ENCODE measurements around the gene RAB3C. TPM values are rescaled to one million over a fixed set of nuclear protein-coding genes. Genes with fewer than 3 reads are reported as not detected.

Gene RAB3C
- total and polyA plus RNA-seq, 10 donors: 0.06 to 2.0 (median 0.21) TPM; not detected in 2

DNA sequence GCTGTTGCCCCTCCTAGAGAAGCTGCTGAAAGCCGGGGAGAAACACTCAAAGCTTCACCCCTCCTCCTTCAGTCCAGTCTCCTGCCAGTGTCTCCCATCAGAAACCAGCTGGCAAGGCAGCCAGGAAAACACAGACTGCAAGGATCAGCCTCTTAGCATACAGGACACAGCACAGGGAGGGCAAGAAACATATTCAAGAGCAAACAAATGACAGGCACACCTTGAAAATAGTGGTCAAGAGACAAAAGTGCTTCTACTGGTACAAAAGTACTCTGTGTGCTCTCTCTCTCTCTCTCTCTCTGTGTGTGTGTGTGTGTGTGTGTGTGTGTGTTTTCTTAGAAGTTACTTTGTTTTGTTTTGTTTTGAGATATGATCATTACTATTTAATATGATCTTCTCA lies 227.2 kb downstream of the RAB3C start:
- intact Hi-C loops (cut with DNase I; ENCODE audit: low total_unique reads): no loop called here
- no peak for DNase-seq
- H3K27me3 ChIP-seq (replicated peaks in 1 of 7): peaks cover 0 to 2% (median 0%) of the 10 kb centered on the region in 7 donors
- H3K27ac ChIP-seq: no peak overlapping the region
- WGBS, 5 donors: 43 to 82% (median 79%) methylated on average over 1 of the region's 1 CpG
- H3K36me3 ChIP-seq: no peaks in the 10 kb centered on the region
- TF ChIP-seq POLR2AphosphoS5 (IDR thresholded peaks at IDR 0.05) (no peak), CTCF (IDR thresholded peaks at IDR 0.05 in 8 of 11, conservative IDR thresholded peaks at IDR 0.05 in 3 of 11) (no peak), POLR2A (IDR thresholded peaks at IDR 0.05) (no peak)
- H3K4me3 ChIP-seq: no peak overlapping the region
- H3K9me3 ChIP-seq: no peaks in the 10 kb centered on the region
- H3K4me1 ChIP-seq: no peaks in the 10 kb centered on the region

DNA sequence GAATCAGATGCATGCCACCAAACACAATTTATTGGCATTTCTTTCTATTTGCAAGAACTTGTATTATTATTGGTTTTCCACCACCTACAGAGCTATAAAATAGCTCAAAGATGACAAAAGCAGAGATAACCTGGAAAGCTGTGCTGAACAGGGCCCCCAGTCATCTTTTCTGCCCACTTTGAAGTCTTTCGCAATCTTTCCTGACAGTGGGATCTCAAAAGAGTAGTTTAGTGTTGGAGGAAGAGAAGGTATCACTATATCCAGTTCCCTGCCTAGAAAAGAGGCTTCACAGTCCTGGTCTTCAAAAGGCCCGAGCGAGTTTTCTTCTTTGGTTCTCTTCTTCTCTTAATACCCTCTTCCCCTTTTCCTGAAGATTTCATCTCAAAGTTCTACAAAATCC lies 231.0 kb downstream of the RAB3C start:
- Histone ChIP-seq H3K27me3 (replicated peaks in 1 of 7) (no peaks in the 10 kb centered on the region), H3K36me3 (no peaks in the 10 kb centered on the region), H3K27ac (no peak overlapping the region), H3K4me3 (no peak overlapping the region), H3K4me1 (no peaks in the 10 kb centered on the region), H3K9me3 (no peaks in the 10 kb centered on the region)
- TF ChIP-seq CTCF (IDR thresholded peaks at IDR 0.05 in 8 of 11, conservative IDR thresholded peaks at IDR 0.05 in 3 of 11): no peak
- no peak for TF ChIP-seq POLR2AphosphoS5 (IDR thresholded peaks at IDR 0.05)
- TF ChIP-seq POLR2A (IDR thresholded peaks at IDR 0.05): no peak
- 87 to 97% (median 94%) methylated on average over 3 of the region's 3 CpGs for WGBS, 5 donors
- DNase-seq: no peak
- intact Hi-C loops (cut with DNase I; ENCODE audit: low total_unique reads): no loop called here

DNA sequence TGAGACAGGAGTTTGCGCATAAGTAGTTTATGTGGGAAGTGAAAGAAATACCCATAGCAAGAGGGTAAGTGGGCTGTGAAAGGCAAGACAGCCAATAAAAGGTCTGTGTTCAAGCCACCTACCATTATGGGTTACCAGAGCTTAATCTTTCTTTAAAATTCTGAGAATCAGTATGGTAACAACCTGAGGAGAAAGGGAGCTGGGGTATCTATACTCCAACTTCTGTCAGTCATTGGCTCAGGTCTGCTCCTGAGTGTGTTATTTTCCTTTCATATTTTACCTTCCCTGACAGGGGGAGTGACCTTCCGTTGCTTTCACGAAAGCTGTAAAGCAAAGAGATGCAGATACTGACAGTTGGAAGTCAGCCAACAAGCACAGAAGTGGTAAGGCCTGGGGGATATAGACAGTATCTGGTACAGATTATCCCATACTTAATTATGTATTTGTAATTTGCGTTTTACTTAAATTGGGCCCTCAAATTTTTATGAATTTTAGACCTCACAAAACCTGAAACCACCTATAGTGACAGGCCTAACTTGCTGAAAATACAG lies 233.4 kb downstream of the RAB3C start:
- H3K4me1 ChIP-seq: no peaks in the 10 kb centered on the region
- DNase-seq: no peak
- H3K4me3 ChIP-seq: no peak overlapping the region
- no peaks in the 10 kb centered on the region for H3K9me3 ChIP-seq
- H3K36me3 ChIP-seq: no peaks in the 10 kb centered on the region
- 72 to 88% (median 82%) methylated on average over 4 of the region's 4 CpGs for WGBS, 5 donors
- no peaks in the 10 kb centered on the region for H3K27me3 ChIP-seq (replicated peaks in 1 of 7)
- TF ChIP-seq POLR2AphosphoS5 (IDR thresholded peaks at IDR 0.05): no peak
- no peak for TF ChIP-seq POLR2A (IDR thresholded peaks at IDR 0.05)
- no peak for TF ChIP-seq CTCF (IDR thresholded peaks at IDR 0.05 in 8 of 11, conservative IDR thresholded peaks at IDR 0.05 in 3 of 11)
- intact Hi-C loops (cut with DNase I; ENCODE audit: low total_unique reads): no loop called here
- H3K27ac ChIP-seq: no peak overlapping the region

DNA sequence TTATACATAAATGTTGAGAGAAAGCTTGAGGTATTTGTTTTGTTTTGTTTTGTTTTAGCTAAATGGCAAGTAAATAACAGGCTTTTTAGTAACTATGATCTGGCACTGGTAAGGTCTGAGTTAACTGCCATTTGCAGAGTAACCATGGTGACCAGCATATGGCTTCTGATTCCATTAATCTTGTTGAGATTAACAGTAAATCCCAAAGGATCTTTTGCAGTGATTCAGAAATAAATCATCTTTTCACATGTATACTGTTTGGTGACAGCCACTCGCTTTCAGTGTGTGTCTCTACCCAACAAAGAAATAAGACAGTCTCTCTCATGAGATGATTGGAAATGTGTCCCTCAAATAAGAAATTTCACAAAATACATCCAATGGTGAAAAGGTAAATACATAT lies 235.6 kb downstream of the RAB3C start:
- 88 to 98% (median 92%) methylated on average over 1 of the region's 1 CpG for WGBS, 5 donors
- intact Hi-C loops (cut with DNase I; ENCODE audit: low total_unique reads): no loop called here
- TF ChIP-seq CTCF (IDR thresholded peaks at IDR 0.05 in 8 of 11, conservative IDR thresholded peaks at IDR 0.05 in 3 of 11): no peak
- no peak for TF ChIP-seq POLR2AphosphoS5 (IDR thresholded peaks at IDR 0.05)
- no peak for TF ChIP-seq POLR2A (IDR thresholded peaks at IDR 0.05)

More for the DNA sequence above, 235.6 kb downstream of the RAB3C start:
- no peak overlapping the region for H3K27ac ChIP-seq
- no peaks in the 10 kb centered on the region for H3K9me3 ChIP-seq
- H3K4me1 ChIP-seq: no peaks in the 10 kb centered on the region
- no peak overlapping the region for H3K4me3 ChIP-seq
- no peaks in the 10 kb centered on the region for H3K27me3 ChIP-seq (replicated peaks in 1 of 7)
- H3K36me3 ChIP-seq: no peaks in the 10 kb centered on the region
- no peak for DNase-seq

Measured in spleen (tissue), 11 donors.